CD8-positive, alpha-beta memory T cell (primary cell): ENCODE results near the gene SKI. TPM values are rescaled to one million over a fixed set of nuclear protein-coding genes. Genes with fewer than 3 reads are reported as not detected.
A peak's percentile ranks its signal among the peaks of the same experiment; 100 is the strongest.

Experiments
- CTCF ChIA-PET: fragments of 350-600 bp; sonication (Branson Sonifier 250); formaldehyde crosslinking; loops from one replicate; lab custom pipeline; 2021; ENCODE audit warnings: antibody characterized with exemption; lab: Charles Lee
- POLR2A ChIA-PET: fragments of 350-600 bp; sonication (Branson Sonifier 250); formaldehyde crosslinking; loops from one replicate; lab custom pipeline; 2021; ENCODE audit warnings: antibody characterized with exemption; lab: Charles Lee
- DNase-seq, 5 donors: peaks; one replicate each; pipeline versions ENCODE4 v3.0.0 to v3.0.0-alpha.2; 2020 to 2022; ENCODE audit warnings: mixed read lengths in 1 of 5
- H3K27ac ChIP-seq: one replicate; pipeline ENCODE4 v1.7.0; 2013; ENCODE audit warnings: low read depth, mild to moderate bottlenecking, low read length, moderate library complexity
- H3K27me3 ChIP-seq: 2 replicates; pipeline ENCODE4 v1.7.0; 2013; ENCODE audit warnings: low read length, mild to moderate bottlenecking; ENCODE audit not compliant: insufficient read depth, poor library complexity, severe bottlenecking
- H3K36me3 ChIP-seq: 2 replicates; pipeline ENCODE4 v1.7.0; 2013; ENCODE audit warnings: mild to moderate bottlenecking, low read length, moderate library complexity; ENCODE audit not compliant: insufficient read depth
- H3K4me1 ChIP-seq: 2 replicates; pipeline ENCODE4 v1.7.0; 2013; ENCODE audit warnings: mild to moderate bottlenecking, low read length, moderate library complexity; ENCODE audit not compliant: insufficient read depth
- H3K4me3 ChIP-seq: 2 replicates; pipeline ENCODE4 v1.7.0; 2013; ENCODE audit warnings: mild to moderate bottlenecking, low read length
- H3K9me3 ChIP-seq: 2 replicates; pipeline ENCODE4 v1.7.0; 2013; ENCODE audit warnings: mild to moderate bottlenecking, low read length
- H3K27ac Mint-ChIP-seq, 8 donors: one replicate each; pipeline ENCODE4 v1.8.0; 2020 to 2021; ENCODE audit warnings: mixed read lengths in 8 of 8, mild to moderate bottlenecking in 6 of 8, inconsistent platforms in 3 of 8, moderate library complexity in 3 of 8
- H3K27me3 Mint-ChIP-seq, 2 donors: one replicate each; pipeline ENCODE4 v1.8.0; 2020 to 2021; ENCODE audit warnings: mixed read lengths in 2 of 2, mild to moderate bottlenecking in 1 of 2, moderate library complexity in 1 of 2
- H3K36me3 Mint-ChIP-seq, 3 donors: one replicate each; pipeline ENCODE4 v1.8.0; 2020 to 2021; ENCODE audit warnings: mixed read lengths in 3 of 3, inconsistent platforms in 1 of 3, mild to moderate bottlenecking in 1 of 3
- H3K4me1 Mint-ChIP-seq, 3 donors: one replicate each; pipeline ENCODE4 v1.8.0; 2020 to 2021; ENCODE audit warnings: mixed read lengths in 3 of 3, inconsistent platforms in 1 of 3, mild to moderate bottlenecking in 1 of 3
- H3K4me3 Mint-ChIP-seq, 7 donors: one replicate each; pipeline ENCODE4 v1.8.0; 2020 to 2021; ENCODE audit warnings: mixed read lengths in 7 of 7, mild to moderate bottlenecking in 6 of 7, moderate library complexity in 4 of 7, inconsistent platforms in 2 of 7
- H3K9me3 Mint-ChIP-seq, 5 donors: one replicate each; pipeline ENCODE4 v1.8.0; 2020 to 2022; ENCODE audit warnings: mixed read lengths in 5 of 5, mild to moderate bottlenecking in 3 of 5, moderate library complexity in 2 of 5, inconsistent platforms in 1 of 5
- polyA plus RNA-seq: library from polyadenylated mRNA; unstranded; fragments of 300-500 nt; fragmentation: Illumina TruSeq; gene quantifications from one replicate; pipeline ENCODE4 v1.2.3, GENCODE V29; 2021
- total RNA-seq, 2 experiments: library from RNA; stranded (reverse); gene quantifications; one replicate each; pipeline ENCODE4 v1.2.3, GENCODE V29; 2021

The SKI gene
- total and polyA plus RNA-seq, 3 experiments from 2014 or later, result 0.94 to 38.4 (median 35.9) TPM

DNA sequence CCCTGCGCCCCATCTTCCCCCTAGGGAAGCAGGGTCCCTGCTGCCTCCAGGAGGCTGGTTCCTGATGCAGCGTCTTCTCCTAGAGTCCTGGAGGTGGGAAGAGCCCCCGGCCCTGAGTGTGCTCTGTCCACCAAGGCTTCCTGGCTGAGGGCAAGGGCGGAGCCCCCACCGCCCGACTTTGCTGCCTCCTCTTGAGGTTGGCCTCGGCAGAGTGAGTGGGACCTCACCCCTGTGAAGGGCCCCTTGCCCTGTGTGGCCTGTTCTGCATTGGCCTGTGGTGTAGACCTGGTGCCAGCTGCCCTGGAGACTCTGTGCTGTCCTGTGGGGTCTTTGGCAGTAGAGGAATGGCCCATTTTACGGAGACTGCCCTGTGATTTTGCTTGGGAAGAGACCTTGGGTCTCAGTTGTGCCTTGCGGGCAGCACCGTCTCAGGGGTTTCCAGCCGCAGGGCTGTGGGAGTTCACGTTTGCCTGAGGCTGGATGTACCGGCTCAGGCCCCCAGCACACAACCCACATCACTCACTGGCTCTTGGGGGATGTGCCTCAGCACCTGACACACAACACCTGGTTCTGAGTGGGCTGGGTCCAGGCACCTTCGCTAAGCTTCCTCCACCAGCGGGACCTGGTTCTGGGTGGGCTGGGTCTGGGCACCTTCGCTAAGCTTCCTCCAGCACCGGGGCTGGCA is 73.6 kb downstream of the SKI start:
- Histone ChIP-seq H3K36me3 (peaks cover 14% of the 10 kb centered on the region), H3K27ac (peak overlapping the region; percentile 97), H3K9me3 (no peaks in the 10 kb centered on the region), H3K4me3 (peak overlapping the region; percentile 52), H3K27me3 (no peaks in the 10 kb centered on the region), H3K4me1 (peaks cover 57% of the 10 kb centered on the region)
- peak in 1 of 5 donors; percentile 64 for DNase-seq
- ChIA-PET CTCF (interaction anchor here (0.8 to 3.3 kb wide), 12 partner anchors 10 to 107 kb away, joined by 3 to 16 read pairs (median 5); partner anchors contain the start of gene FAAP20), POLR2A (interaction anchor here (0.8 to 2.5 kb wide), 9 partner anchors 10 to 107 kb away, joined by 4 to 25 read pairs (median 10); partner anchors contain the start of genes FAAP20, MORN1 and RER1)
- Mint-ChIP-seq H3K4me1 (peaks cover 35 to 67% (median 40%) of the 10 kb centered on the region in 3 donors), H3K9me3 (no peaks in the 10 kb centered on the region), H3K4me3 (peak overlapping the region; percentile 82 to 93 (median 86)), H3K36me3 (peaks cover 0 to 37% (median under 1%) of the 10 kb centered on the region in 3 donors), H3K27me3 (no peaks in the 10 kb centered on the region), H3K27ac (peak overlapping the region; percentile 98 to 100 (median 99))

DNA sequence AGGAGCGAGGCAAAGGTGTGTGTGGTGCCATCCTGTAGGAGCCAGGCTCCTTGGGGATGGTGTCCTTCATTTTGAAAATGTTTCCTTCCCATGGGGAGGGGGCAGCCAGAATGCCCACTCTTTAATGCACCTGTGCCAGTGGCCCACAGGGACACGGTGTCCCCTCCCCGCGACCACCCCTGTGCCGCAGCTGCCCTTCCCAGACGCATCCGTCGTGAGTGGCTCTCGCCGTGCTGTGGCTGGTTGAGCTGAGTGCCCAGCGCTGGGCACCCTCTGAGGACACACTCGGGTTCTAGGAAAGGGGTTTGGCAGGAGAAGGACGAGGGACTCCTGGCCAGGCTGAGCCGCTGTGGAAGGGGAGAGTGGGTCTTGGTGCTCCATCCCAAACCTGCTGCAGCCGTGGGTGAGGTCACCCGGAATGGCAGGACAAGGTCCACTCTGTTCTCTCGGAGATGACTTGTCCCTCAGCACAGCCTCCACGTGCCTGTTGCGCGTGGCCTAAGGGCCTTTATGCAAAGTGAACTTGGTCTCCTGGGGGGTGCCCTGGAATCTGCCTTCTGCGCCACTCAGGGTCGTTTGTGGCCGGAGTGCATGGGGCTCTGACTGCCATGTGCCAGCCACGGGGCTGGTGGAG is 74.3 kb downstream of the SKI start:
- peak overlapping the region in 3 of 7 donors; percentile 26 to 63 (median 29) for H3K4me3 Mint-ChIP-seq
- Histone ChIP-seq H3K4me1 (peaks cover 50% of the 10 kb centered on the region), H3K4me3 (no peak overlapping the region), H3K36me3 (peaks cover 14% of the 10 kb centered on the region), H3K27me3 (no peaks in the 10 kb centered on the region), H3K9me3 (no peaks in the 10 kb centered on the region), H3K27ac (no peak overlapping the region)
- POLR2A ChIA-PET, result interaction anchor here (1.8 to 2.5 kb wide), 3 partner anchors 47 to 73 kb away, joined by 10 to 25 read pairs (median 12); no protein-coding TSS in a partner anchor
- H3K27me3 Mint-ChIP-seq, result no peaks in the 10 kb centered on the region
- no peak for DNase-seq
- CTCF ChIA-PET, result interaction anchor here (0.9 to 3.3 kb wide), 4 partner anchors 11 to 73 kb away, joined by 3 to 14 read pairs (median 6); no protein-coding TSS in a partner anchor
- no peaks in the 10 kb centered on the region for H3K9me3 Mint-ChIP-seq
- peak overlapping the region; percentile 98 to 100 (median 99) for H3K27ac Mint-ChIP-seq
- peaks cover 0 to 42% (median 4%) of the 10 kb centered on the region in 3 donors for H3K36me3 Mint-ChIP-seq
- peaks cover 30 to 66% (median 38%) of the 10 kb centered on the region in 3 donors for H3K4me1 Mint-ChIP-seq

DNA sequence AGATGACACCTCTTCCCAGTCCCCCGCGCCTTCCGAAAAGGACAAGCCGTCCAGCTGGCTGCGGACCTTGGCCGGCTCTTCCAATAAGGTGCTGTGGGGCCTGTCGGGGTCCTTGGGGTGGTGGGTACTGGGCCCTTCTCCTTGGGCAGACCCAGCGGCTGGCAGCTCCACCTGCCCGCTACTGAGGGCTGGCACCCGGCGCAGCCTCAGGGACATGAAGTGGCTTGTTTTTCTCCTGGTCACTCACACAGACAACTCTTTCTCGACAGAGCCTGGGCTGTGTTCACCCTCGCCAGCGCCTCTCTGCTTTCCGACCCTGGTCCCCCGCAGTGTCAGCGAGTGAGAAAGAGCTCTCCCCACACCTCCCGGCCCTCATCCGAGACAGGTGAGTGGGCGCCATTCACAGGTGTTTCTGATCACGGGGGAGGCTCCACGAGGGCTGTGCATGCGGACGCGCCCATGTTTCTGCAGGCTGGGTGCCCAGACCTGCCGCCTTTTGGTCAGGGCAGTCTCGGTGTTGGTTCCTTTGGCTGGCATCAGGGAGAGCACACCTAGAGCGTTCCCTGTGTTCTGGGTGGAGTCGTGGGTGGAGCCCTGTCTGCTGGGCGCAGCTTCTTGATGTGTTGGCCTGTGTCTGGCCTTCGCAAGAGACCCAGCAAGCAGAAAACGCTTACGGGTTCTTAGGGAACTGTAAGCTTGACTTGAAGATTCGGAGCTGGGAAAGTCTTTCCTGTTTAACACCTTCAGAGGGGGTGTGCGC is 75.1 kb downstream of the SKI start:
- Mint-ChIP-seq H3K4me1 (peaks cover 33 to 60% (median 38%) of the 10 kb centered on the region in 3 donors), H3K36me3 (peaks cover 5 to 50% (median 10%) of the 10 kb centered on the region in 3 donors), H3K27ac (peak overlapping the region; percentile 43 to 100 (median 99)), H3K27me3 (no peaks in the 10 kb centered on the region), H3K9me3 (peaks cover 0 to 4% (median 0%) of the 10 kb centered on the region in 5 donors), H3K4me3 (peak overlapping the region in 3 of 7 donors; percentile 29 to 66 (median 35))
- Histone ChIP-seq H3K27me3 (no peaks in the 10 kb centered on the region), H3K4me1 (peaks cover 42% of the 10 kb centered on the region), H3K27ac (no peak overlapping the region), H3K4me3 (no peak overlapping the region), H3K36me3 (peaks cover 20% of the 10 kb centered on the region), H3K9me3 (no peaks in the 10 kb centered on the region)
- CTCF ChIA-PET, result interaction anchor here (0.9 kb wide), 1 partner anchor 10 kb away, joined by 3 read pairs; no protein-coding TSS in a partner anchor
- POLR2A ChIA-PET, result interaction anchor here (0.6 kb wide), 1 partner anchor 184 kb away, joined by 9 read pairs; no protein-coding TSS in a partner anchor
- no peak for DNase-seq

GRCh38 chr1:2303781-2304180 is 75.7 kb downstream of the SKI start:
- ChIA-PET CTCF (interaction anchor here (0.9 to 1.1 kb wide), 2 partner anchors 10 to 109 kb away, joined by 3 to 4 read pairs; partner anchors contain the start of gene FAAP20), POLR2A (interaction anchor here (0.6 kb wide), 1 partner anchor 185 kb away, joined by 9 read pairs; no protein-coding TSS in a partner anchor)
- Histone ChIP-seq H3K27me3 (no peaks in the 10 kb centered on the region), H3K36me3 (peaks cover 22% of the 10 kb centered on the region), H3K9me3 (no peaks in the 10 kb centered on the region), H3K4me3 (no peak overlapping the region), H3K27ac (no peak overlapping the region), H3K4me1 (peaks cover 37% of the 10 kb centered on the region)
- Mint-ChIP-seq H3K4me1 (peaks cover 27 to 54% (median 35%) of the 10 kb centered on the region in 3 donors), H3K27ac (peak overlapping the region; percentile 37 to 100 (median 71)), H3K9me3 (peaks cover 0 to 4% (median 0%) of the 10 kb centered on the region in 5 donors), H3K27me3 (no peaks in the 10 kb centered on the region), H3K36me3 (peaks cover 10 to 56% (median 15%) of the 10 kb centered on the region in 3 donors), H3K4me3 (peak overlapping the region in 1 of 7 donors; percentile 40)
- DNase-seq, result no peak

- H3K9me3 Mint-ChIP-seq, result peaks cover 0 to 4% (median 0%) of the 10 kb centered on the region in 5 donors
- H3K4me3 ChIP-seq, result no peak overlapping the region
- H3K27me3 ChIP-seq, result no peaks in the 10 kb centered on the region
- ChIA-PET CTCF (interaction anchor here (0.9 to 1.1 kb wide), 2 partner anchors 14 to 109 kb away, joined by 4 read pairs; partner anchors contain the start of gene FAAP20), POLR2A (interaction anchor here (0.6 kb wide), 1 partner anchor 186 kb away, joined by 9 read pairs; no protein-coding TSS in a partner anchor)
- H3K4me1 ChIP-seq, result peaks cover 32% of the 10 kb centered on the region
- H3K36me3 ChIP-seq, result peaks cover 22% of the 10 kb centered on the region
- no peak overlapping the region for H3K4me3 Mint-ChIP-seq
- H3K27ac Mint-ChIP-seq, result peak overlapping the region in 2 of 8 donors; percentile 4 to 100
- no peaks in the 10 kb centered on the region for H3K27me3 Mint-ChIP-seq
- H3K4me1 Mint-ChIP-seq, result peaks cover 24 to 49% (median 32%) of the 10 kb centered on the region in 3 donors
- no peaks in the 10 kb centered on the region for H3K9me3 ChIP-seq
- DNase-seq, result no peak
- H3K27ac ChIP-seq, result no peak overlapping the region
- peaks cover 10 to 61% (median 15%) of the 10 kb centered on the region in 3 donors for H3K36me3 Mint-ChIP-seq
Observed at GRCh38 chr1:2304282-2304681, 76.2 kb downstream of the SKI start.

GRCh38 chr1:2304921-2305681 is 77.0 kb downstream of the SKI start:
- CTCF ChIA-PET, result interaction anchor here (0.9 to 1.1 kb wide), 2 partner anchors 14 to 110 kb away, joined by 4 read pairs; partner anchors contain the start of gene FAAP20
- Mint-ChIP-seq H3K27ac (peak overlapping the region in 7 of 8 donors; percentile 23 to 100 (median 84)), H3K27me3 (no peaks in the 10 kb centered on the region), H3K9me3 (peaks cover 0 to 4% (median 0%) of the 10 kb centered on the region in 5 donors), H3K36me3 (peaks cover 10 to 63% (median 15%) of the 10 kb centered on the region in 3 donors), H3K4me1 (peaks cover 18 to 41% (median 26%) of the 10 kb centered on the region in 3 donors), H3K4me3 (peak overlapping the region in 4 of 7 donors; percentile 8 to 70 (median 49))
- Histone ChIP-seq H3K27me3 (no peaks in the 10 kb centered on the region), H3K27ac (no peak overlapping the region), H3K4me1 (peaks cover 23% of the 10 kb centered on the region), H3K4me3 (no peak overlapping the region), H3K9me3 (no peaks in the 10 kb centered on the region), H3K36me3 (peaks cover 22% of the 10 kb centered on the region)
- POLR2A ChIA-PET, result no interaction called here
- peak in 4 of 5 donors; percentile 32 to 73 (median 61) for DNase-seq
